Activated T-cell treated with anti-CD3 and anti-CD28 coated beads for 48 hours (primary cell): Measurements from ENCODE around the gene PITPNC1.
"Not testable (repeated sequence)": the region's sequence is repeated elsewhere in the genome, so short reads cannot be mapped to it uniquely, and the experiment has no call there.

Experiments
- DNase-seq: peaks from one replicate; pipeline ENCODE4 v3.0.0-alpha.2; 2020; ENCODE audit warnings: low read depth

The PITPNC1 gene

GRCh38 chr17:67516571-67516970, 139.5 kb downstream of the PITPNC1 start:
- DNase-seq: not testable (repeated sequence)

GRCh38 chr17:67517325-67517724, 140.2 kb downstream of the PITPNC1 start:
- DNase-seq: no peak

GRCh38 chr17:67518876-67519275, 141.8 kb downstream of the PITPNC1 start:
- no peak for DNase-seq

GRCh38 chr17:67519801-67520251, 142.7 kb downstream of the PITPNC1 start:
- DNase-seq: no peak

GRCh38 chr17:67520252-67520906, 143.3 kb downstream of the PITPNC1 start:
- no peak for DNase-seq

- DNase-seq: no peak
Measured at GRCh38 chr17:67520916-67521774, 144.1 kb downstream of the PITPNC1 start.

GRCh38 chr17:67521775-67522069, 144.6 kb downstream of the PITPNC1 start:
- no peak for DNase-seq

GRCh38 chr17:67523101-67523500, 146.0 kb downstream of the PITPNC1 start:
- no peak for DNase-seq

- no peak for DNase-seq
Measured at GRCh38 chr17:67525239-67526135, 148.4 kb downstream of the PITPNC1 start.

GRCh38 chr17:67526700-67527099, 149.6 kb downstream of the PITPNC1 start:
- no peak for DNase-seq

- DNase-seq: no peak
Measured at GRCh38 chr17:67528751-67529436, 151.8 kb downstream of the PITPNC1 start.

- DNase-seq: no peak
Measured at GRCh38 chr17:67531291-67531690, 154.2 kb downstream of the PITPNC1 start.

- no peak for DNase-seq
Measured at GRCh38 chr17:67532326-67532871, 155.3 kb downstream of the PITPNC1 start.

GRCh38 chr17:67534941-67535340, 157.9 kb downstream of the PITPNC1 start:
- DNase-seq: no peak

GRCh38 chr17:67542219-67543114, 165.4 kb downstream of the PITPNC1 start:
- DNase-seq: no peak

- no peak for DNase-seq
Measured at GRCh38 chr17:67544364-67544955, 167.4 kb downstream of the PITPNC1 start.

- DNase-seq: no peak
Measured at GRCh38 chr17:67546578-67547527, 169.8 kb downstream of the PITPNC1 start.

- DNase-seq: no peak
Measured at GRCh38 chr17:67548693-67549092, 171.6 kb downstream of the PITPNC1 start.

- no peak for DNase-seq
Measured at GRCh38 chr17:67549820-67550219, 172.7 kb downstream of the PITPNC1 start.
